Mucosa of descending colon (tissue), 3 donors: ENCODE results near the gene PSMD6. TPM values are rescaled to one million over a fixed set of nuclear protein-coding genes. Genes with fewer than 3 reads are reported as not detected.
A peak's percentile ranks its signal among the peaks of the same experiment; 100 is the strongest.

Experiments used
- ATAC-seq: fragments of 200-7000 bp; cut with Tn5 transposase; one replicate; pipeline ENCODE4 v1.9.1; 2020; ENCODE audit warnings: mild to moderate bottlenecking, moderate library complexity
- DNase-seq, 3 donors: peaks; one replicate each; pipeline ENCODE4 v3.0.0-alpha.2; 2020
- H3K36me3 ChIP-seq: fragments of 200-600 bp; one replicate; pipeline ENCODE4 v1.8.0; 2021; ENCODE audit warnings: low read depth, mild to moderate bottlenecking
- H3K4me1 ChIP-seq: fragments of 200-600 bp; one replicate; pipeline ENCODE4 v1.8.0; 2021; ENCODE audit warnings: low read depth, mild to moderate bottlenecking
- H3K4me3 ChIP-seq: fragments of 200-600 bp; one replicate; pipeline ENCODE4 v1.8.0; 2021; ENCODE audit warnings: mild to moderate bottlenecking
- H3K9me3 ChIP-seq: fragments of 200-600 bp; one replicate; pipeline ENCODE4 v1.8.0; 2021; ENCODE audit warnings: mild to moderate bottlenecking
- CTCF ChIP-seq: fragments of 200-600 bp; IDR thresholded peaks from one replicate; pipeline ENCODE4 v1.8.0; 2022; ENCODE audit warnings: antibody characterized with exemption, mild to moderate bottlenecking
- intact Hi-C, 2 donors: fragments of 100-400 bp; cut with DNase I in 1 of 2; cut with micrococcal nuclease in 1 of 2; formaldehyde crosslinking; loops; one replicate each; pipeline versions ENCODE4 v1.11.0 to v1.11.1; 2022; cut with DNase I, micrococcal nuclease
- long read RNA-seq, 2 donors: library from polyadenylated mRNA; unstranded; transcript quantifications; one replicate each; pipeline ENCODE4 v2.0.0, GENCODE V29; 2019 to 2021
- total RNA-seq, 3 donors: library from RNA; stranded (reverse); fragmentation: NEBNext Ultra II Directional in 2 of 3; extraction: Animal tissue kit (Norgen Biotek cat#: 25700) in 2 of 3; gene quantifications; one replicate each; pipeline versions ENCODE4 v1.2.1 to v1.2.4, GENCODE V29; 2021 to 2023
- donor health status: DM: no; HTN: no; CAD: no; lungs with moderate emphysema.
- donor health status: DM: no; HTN: no; CAD: no.
- donor health status: DM: no; HTN: yes; CAD: no.

PSMD6 gene
- total RNA-seq: 10 to 100 TPM; 39.1 to 61.8 (median 57.5) TPM
- long read RNA-seq, donor 1, transcript PSMD6-201 (8 exons, 1,430 nt): major isoform, 69 of 87 reads
- long read RNA-seq, donor 1, transcript PSMD6-210 (9 exons, 1,495 nt): minor isoform, 6 of 87 reads
- long read RNA-seq, donor 1, partial matches to known transcripts: 6 of 87 reads
- long read RNA-seq, donor 1, other reads (novel, unspliced or antisense): 4 of 87 reads
- long read RNA-seq, donor 2, transcript PSMD6-201 (8 exons, 1,430 nt): major isoform, 103 of 121 reads
- long read RNA-seq, donor 2, transcript PSMD6-210 (9 exons, 1,495 nt): minor isoform, 7 of 121 reads
- long read RNA-seq, donor 2, partial matches to known transcripts: 5 of 121 reads
- long read RNA-seq, donor 2, other reads (novel, unspliced or antisense): 3 of 121 reads

GRCh38 chr3:64023187-64023860, at the start of gene PSMD6:
TSS of gene PSMD6 (minus strand) at chr3:64023494. CDS start at chr3:64023419, 75 bp downstream.
- intact Hi-C loops: no loop called here
- Histone ChIP-seq H3K4me1 (no peaks in the 10 kb centered on the region), H3K36me3 (no peaks in the 10 kb centered on the region), H3K9me3 (no peaks in the 10 kb centered on the region), H3K4me3 (peak within 1 kb of the TSS; percentile 97)
- peak; percentile 99 for TF ChIP-seq CTCF
- peak; percentile 91 to 94 (median 93) for DNase-seq
- peak; percentile 100 for ATAC-seq

GRCh38 chr3:64072126-64072525, 48.8 kb upstream of the PSMD6 start:
- no peak overlapping the region for H3K4me3 ChIP-seq
- no peaks in the 10 kb centered on the region for H3K9me3 ChIP-seq
- DNase-seq: no peak
- TF ChIP-seq CTCF: no peak
- H3K4me1 ChIP-seq: no peaks in the 10 kb centered on the region
- ATAC-seq: no peak
- H3K36me3 ChIP-seq: no peaks in the 10 kb centered on the region
- intact Hi-C loops: no loop called here

GRCh38 chr3:64070704-64071103, 47.4 kb upstream of the PSMD6 start:
- no peak for DNase-seq
- Histone ChIP-seq H3K9me3 (no peaks in the 10 kb centered on the region), H3K4me1 (no peaks in the 10 kb centered on the region), H3K36me3 (no peaks in the 10 kb centered on the region), H3K4me3 (no peak overlapping the region)
- no peak for TF ChIP-seq CTCF
- intact Hi-C loops: no loop called here
- ATAC-seq: no peak

GRCh38 chr3:64067506-64068346, 44.4 kb upstream of the PSMD6 start:
- TF ChIP-seq CTCF: no peak
- ATAC-seq: no peak
- no peaks in the 10 kb centered on the region for H3K4me1 ChIP-seq
- no peaks in the 10 kb centered on the region for H3K36me3 ChIP-seq
- no peak for DNase-seq
- H3K9me3 ChIP-seq: no peaks in the 10 kb centered on the region
- no peak overlapping the region for H3K4me3 ChIP-seq
- intact Hi-C loops: no loop called here

- Histone ChIP-seq H3K9me3 (no peaks in the 10 kb centered on the region), H3K4me1 (no peaks in the 10 kb centered on the region), H3K36me3 (no peaks in the 10 kb centered on the region), H3K4me3 (no peak overlapping the region)
- ATAC-seq: no peak
- TF ChIP-seq CTCF: no peak
- intact Hi-C loops: no loop called here
- no peak for DNase-seq
These were observed 41.5 kb upstream of the PSMD6 start for GRCh38 chr3:64064804-64065203.
